Panc1 (cell line): ENCODE data around the gene KRT16.

ENCODE experiments used
- CTCF ChIP-seq: fragments of 450-650 bp; IDR thresholded peaks from 2 replicates; pipeline ENCODE4 v1.5.1; 2017; ENCODE audit warnings: mild to moderate bottlenecking
- REST ChIP-seq, 2 experiments: IDR thresholded peaks; 2 replicates each; pipeline ENCODE4 v1.6.1; 2011 to 2012; ENCODE audit warnings: low read depth in 2 of 2, control low read depth in 1 of 2, low read length in 1 of 2, mild to moderate bottlenecking in 1 of 2, moderate library complexity in 1 of 2; ENCODE audit not compliant: insufficient read depth in 1 of 2
- SIN3A ChIP-seq: IDR thresholded peaks from 2 replicates; pipeline ENCODE4 v1.6.1; 2012; ENCODE audit warnings: low read depth, mild to moderate bottlenecking, low read length, moderate library complexity, borderline replicate concordance; ENCODE audit not compliant: insufficient read depth

GRCh38 chr17:41585301-41586056 lies 27.1 kb downstream of the KRT16 start:
- TF ChIP-seq SIN3A: no peak
- TF ChIP-seq REST (IDR thresholded peaks at IDR 0.05; ENCODE audit: insufficient read depth in 1 of 2, low read depth in 2 of 2, low read length in 1 of 2): no peak
- TF ChIP-seq CTCF: no peak
